Colonic mucosa (tissue), 4 donors: ENCODE results near the gene CCL16. TPM values are rescaled to one million over a fixed set of nuclear protein-coding genes. Genes with fewer than 3 reads are reported as not detected.

ENCODE experiments used
- DNase-seq: peaks from one replicate; pipeline ENCODE4 v3.0.0-alpha.2; 2020
- H3K27ac ChIP-seq: fragments of 200-600 bp; one replicate; pipeline ENCODE4 v1.8.0; 2021
- H3K27me3 ChIP-seq: fragments of 200-600 bp; one replicate; pipeline ENCODE4 v1.8.0; 2021
- H3K36me3 ChIP-seq: fragments of 200-600 bp; one replicate; pipeline ENCODE4 v1.8.0; 2021
- H3K4me1 ChIP-seq: fragments of 200-600 bp; one replicate; pipeline ENCODE4 v1.8.0; 2021; ENCODE audit warnings: mild to moderate bottlenecking
- H3K4me3 ChIP-seq: fragments of 200-600 bp; one replicate; pipeline ENCODE4 v1.8.0; 2021
- H3K9ac ChIP-seq, 2 donors: one replicate each; pipeline ENCODE4 v1.7.0; 2013; ENCODE audit warnings: control low read depth in 2 of 2, low read depth in 2 of 2, low read length in 2 of 2
- H3K9me3 ChIP-seq: fragments of 200-600 bp; one replicate; pipeline ENCODE4 v1.8.0; 2021
- CTCF ChIP-seq: fragments of 200-600 bp; IDR thresholded peaks from one replicate; pipeline ENCODE4 v1.8.0; 2022; ENCODE audit warnings: antibody characterized with exemption, mild to moderate bottlenecking
- intact Hi-C: fragments of 100-400 bp; cut with DNase I; formaldehyde crosslinking; loops from one replicate; pipeline ENCODE4 v1.14.1; 2022
- total RNA-seq, 2 donors: library from RNA; stranded (reverse); fragmentation: NEBNext Ultra II Directional in 1 of 2; extraction: Animal tissue kit (Norgen Biotek cat#: 25700) in 1 of 2; gene quantifications; one replicate each; pipeline ENCODE4 v1.2.1, GENCODE V29; 2021
- donor health status: healthy.
- donor health status: DM: no; HTN: no; CAD: no.
- donor health status: DM: no; HTN: no; CAD: no.

CCL16 gene
- total RNA-seq, 2 donors from 2014 or later, result not detected

- peak; percentile 88 for DNase-seq
- TF ChIP-seq CTCF, result no peak
- Histone ChIP-seq H3K4me3 (peak within 1 kb of the TSS; percentile 38), H3K36me3 (no peaks in the 10 kb centered on the region), H3K27me3 (no peaks in the 10 kb centered on the region), H3K27ac (no peak within 1 kb of the TSS), H3K9me3 (no peaks in the 10 kb centered on the region), H3K4me1 (no peaks in the 10 kb centered on the region), H3K9ac (peak within 1 kb of the TSS; percentile 21 to 35)
- intact Hi-C loops, result no loop called here
Measured at GRCh38 chr17:35930211-35931065, 50.9 kb downstream of the CCL16 start, which contains the start of gene RDM1. Gene RDM1 (minus strand): TSS chr17:35930773. CDS start chr17:35930727, 46 bp downstream.

GRCh38 chr17:35927714-35928113 lies 53.6 kb downstream of the CCL16 start:
- intact Hi-C loops, result no loop called here
- no peaks in the 10 kb centered on the region for H3K27me3 ChIP-seq
- no peak overlapping the region for H3K9ac ChIP-seq
- no peak overlapping the region for H3K4me3 ChIP-seq
- no peaks in the 10 kb centered on the region for H3K4me1 ChIP-seq
- no peak for DNase-seq
- no peaks in the 10 kb centered on the region for H3K36me3 ChIP-seq
- H3K27ac ChIP-seq, result no peak overlapping the region
- no peak for TF ChIP-seq CTCF
- H3K9me3 ChIP-seq, result no peaks in the 10 kb centered on the region

Other genes starting within 250 kb of the CCL16 start
- under 1 TPM; 0.07 to 0.21 TPM for gene RASL10B, start 249.9 kb downstream of the CCL16 start, total RNA-seq
- under 1 TPM in 1 of 2 donors, not detected in 1; 0.15 TPM for gene GAS2L2, start 228.3 kb downstream of the CCL16 start, total RNA-seq
- not detected for gene C17orf50, start 220.6 kb downstream of the CCL16 start, total RNA-seq
- gene MMP28, start 185.9 kb downstream of the CCL16 start, total RNA-seq, result 10 to 100 TPM; 62.5 to 66.7 TPM
- gene TAF15, start 172.0 kb downstream of the CCL16 start, total RNA-seq, result 100 to 1,000 TPM; 132 to 218 TPM
- not detected for gene HEATR9, start 112.6 kb downstream of the CCL16 start, total RNA-seq
- 1 to 10 TPM; 3.6 to 4.4 TPM for gene CCL5, start 101.1 kb downstream of the CCL16 start, total RNA-seq
- gene RDM1, start 50.7 kb downstream of the CCL16 start, total RNA-seq, result 1 to 10 TPM in 1 of 2 donors, under 1 TPM in 1; 0.66 to 7.8 TPM
- not detected for gene LYZL6, start 37.8 kb downstream of the CCL16 start, total RNA-seq
- gene CCL14, start 5.2 kb upstream of the CCL16 start, total RNA-seq, result 1 to 10 TPM; 1.3 to 2.4 TPM
- 10 to 100 TPM; 37.2 to 54.4 TPM for gene CCL15, start 20.1 kb upstream of the CCL16 start, total RNA-seq
- under 1 TPM in 1 of 2 donors, not detected in 1; 0.59 TPM for gene CCL23, start 36.5 kb upstream of the CCL16 start, total RNA-seq
- gene CCL18, start 82.8 kb upstream of the CCL16 start, total RNA-seq, result 1 to 10 TPM in 1 of 2 donors, under 1 TPM in 1; 0.54 to 3.5 TPM
- 1 to 10 TPM; 2.0 to 2.1 TPM for gene CCL3, start 108.6 kb upstream of the CCL16 start, total RNA-seq
- 1 to 10 TPM; 1.2 to 3.8 TPM for gene CCL4, start 122.3 kb upstream of the CCL16 start, total RNA-seq
- 1 to 10 TPM; 4.5 to 8.7 TPM for gene TBC1D3B, start 195.1 kb upstream of the CCL16 start, total RNA-seq
- not detected for gene CCL3L1, start 215.3 kb upstream of the CCL16 start, total RNA-seq
- gene CCL4L2, start 229.6 kb upstream of the CCL16 start, total RNA-seq, result under 1 TPM; 0.42 to 0.96 TPM